Neutrophil (primary cell): ENCODE results near the gene SLAMF8.

Experiments used
- H3K27ac ChIP-seq: fragments of 200-600 bp; sonication (generic); 2 replicates; pipeline ENCODE4 v1.5.1; 2016; ENCODE audit warnings: mild to moderate bottlenecking, moderate library complexity
- H3K27me3 ChIP-seq: fragments of 200-600 bp; sonication (generic); 2 replicates; pipeline ENCODE4 v1.6.0; 2016; ENCODE audit warnings: mild to moderate bottlenecking
- H3K36me3 ChIP-seq: fragments of 200-600 bp; sonication (generic); 2 replicates; pipeline ENCODE4 v1.5.1; 2017
- H3K4me1 ChIP-seq, 2 experiments: fragments of 200-600 bp in 1 of 2; sonication (generic) in 1 of 2; 1 replicate in 1 of 2; 2 replicates in 1 of 2; pipeline versions ENCODE4 v1.5.1 to v1.6.1; 2013 to 2016; ENCODE audit warnings: low read depth in 1 of 2, low read length in 1 of 2, mild to moderate bottlenecking in 1 of 2, moderate library complexity in 1 of 2; ENCODE audit not compliant: control insufficient read depth in 1 of 2, insufficient read depth in 1 of 2
- H3K4me3 ChIP-seq, 2 experiments: fragments of 200-600 bp in 1 of 2; sonication (generic) in 1 of 2; 1 replicate in 1 of 2; 2 replicates in 1 of 2; pipeline ENCODE4 v1.5.1; 2013 to 2016; ENCODE audit warnings: low read depth in 1 of 2, low read length in 1 of 2, mild to moderate bottlenecking in 1 of 2, moderate library complexity in 1 of 2
- H3K9me3 ChIP-seq: fragments of 200-600 bp; sonication (generic); 2 replicates; pipeline ENCODE4 v1.5.1; 2016
- CTCF ChIP-seq: fragments of 200-600 bp; sonication (generic); IDR thresholded peaks from 2 replicates; pipeline ENCODE4 v1.5.1; 2016; ENCODE audit warnings: antibody characterized with exemption

The SLAMF8 gene

GRCh38 chr1:159783724-159784123 lies 42.9 kb upstream of the SLAMF8 start:
- H3K36me3 ChIP-seq, result no peaks in the 10 kb centered on the region
- H3K4me1 ChIP-seq, result peaks cover 13 to 19% of the 10 kb centered on the region in 2 experiments
- H3K4me3 ChIP-seq, result no peak overlapping the region
- H3K27ac ChIP-seq, result no peak overlapping the region
- TF ChIP-seq CTCF, result no peak
- no peaks in the 10 kb centered on the region for H3K27me3 ChIP-seq
- H3K9me3 ChIP-seq, result no peaks in the 10 kb centered on the region

- H3K9me3 ChIP-seq, result no peaks in the 10 kb centered on the region
- TF ChIP-seq CTCF, result no peak
- no peak overlapping the region for H3K4me3 ChIP-seq
- H3K36me3 ChIP-seq, result no peaks in the 10 kb centered on the region
- peaks cover under 1% of the 10 kb centered on the region for H3K27me3 ChIP-seq
- H3K27ac ChIP-seq, result no peak overlapping the region
- H3K4me1 ChIP-seq, result peaks cover 4 to 8% of the 10 kb centered on the region in 2 experiments
These were observed 40.2 kb upstream of the SLAMF8 start for GRCh38 chr1:159786465-159786864.

GRCh38 chr1:159786966-159787365 lies 39.7 kb upstream of the SLAMF8 start:
- H3K27ac ChIP-seq, result no peak overlapping the region
- no peaks in the 10 kb centered on the region for H3K9me3 ChIP-seq
- no peaks in the 10 kb centered on the region for H3K36me3 ChIP-seq
- peaks cover 5% of the 10 kb centered on the region for H3K27me3 ChIP-seq
- H3K4me1 ChIP-seq, result peaks cover 0 to 3% of the 10 kb centered on the region in 2 experiments
- no peak for TF ChIP-seq CTCF
- H3K4me3 ChIP-seq, result no peak overlapping the region

GRCh38 chr1:159790237-159790917 lies 36.3 kb upstream of the SLAMF8 start:
- Histone ChIP-seq H3K27ac (no peak overlapping the region), H3K4me3 (no peak overlapping the region), H3K4me1 (no peaks in the 10 kb centered on the region), H3K36me3 (no peaks in the 10 kb centered on the region), H3K9me3 (no peaks in the 10 kb centered on the region), H3K27me3 (peaks cover 27% of the 10 kb centered on the region)
- TF ChIP-seq CTCF, result peak; percentile 55

GRCh38 chr1:159791031-159791430 lies 35.6 kb upstream of the SLAMF8 start:
- Histone ChIP-seq H3K4me1 (no peaks in the 10 kb centered on the region), H3K9me3 (no peaks in the 10 kb centered on the region), H3K27me3 (peaks cover 33% of the 10 kb centered on the region), H3K4me3 (no peak overlapping the region), H3K36me3 (no peaks in the 10 kb centered on the region), H3K27ac (no peak overlapping the region)
- no peak for TF ChIP-seq CTCF
